Heart left ventricle (tissue), 13 donors: ENCODE results near the gene PLA2G12B.

Source experiments
- POLR2A ChIP-seq, 2 donors: fragments of 450-650 bp; IDR thresholded peaks; one replicate each; pipeline ENCODE4 v1.6.1; 2017; ENCODE audit warnings: antibody characterized with exemption in 2 of 2, mild to moderate bottlenecking in 2 of 2, moderate library complexity in 2 of 2
- TF ChIP-seq, protein P1 (sequence below), 12 donors: fragments of 200-600 bp; sonication (generic) in 4 of 12; IDR thresholded peaks; one replicate each; pipeline versions ENCODE4 v1.5.0 to v1.8.0; 2018 to 2022; ENCODE audit warnings: antibody characterized with exemption in 12 of 12, mild to moderate bottlenecking in 5 of 12
- donor health status: ischemic (EF 13 %, LVEDD 7.1; RV severe dilation, severe dysfunction).
- donor health status: DM: no; HTN: yes; CAD: no.
- donor health status: DM: no; HTN: no; CAD: no.
- donor health status: ischemic (EF 25% LVEDD 6.9; RV normal size, moderate dysfunction).
- donor health status: ischemic (EF 25% LVEDD 5.7; RV mildly dilated, moderate dysfunction).
- donor health status: ischemic (EF 35%, LVEDD 5.7; RV mildly dilated, moderate dysfunction).
- donor health status: nonischemic (EF 11% LVEDD 7.7; RV severe dilation, severe dysfunction).
- donor health status: DM: yes; HTN: yes; CAD: no.
- donor health status: PGD.
- donor health status: ischemic (EF 29% LVEDD 5.4; RV normal size, mild dysfunction).
- donor health status: nonischemic (EF 23%, LVEDD 6.1; RV moderate dilation, normal function).

DNA sequence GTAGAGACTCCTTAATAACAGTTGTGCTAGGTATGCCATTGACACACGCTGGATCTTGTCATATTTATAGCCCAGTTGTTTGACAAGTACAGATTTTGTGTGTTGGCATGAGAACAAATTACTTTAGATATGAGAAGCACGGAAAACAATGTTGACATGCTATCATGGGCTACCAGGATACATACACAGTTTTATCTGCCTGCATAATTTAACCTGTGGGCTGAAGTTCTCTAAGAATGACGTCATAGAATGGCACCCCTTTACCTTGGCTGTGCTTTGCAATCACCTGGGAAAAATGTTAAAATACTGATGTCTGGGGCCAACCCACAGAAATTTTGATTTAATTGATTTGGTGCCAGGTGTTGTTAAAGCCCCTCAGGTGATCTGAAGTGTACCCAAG, 2.8 kb downstream of the PLA2G12B start:
- TF ChIP-seq, protein P1, sequence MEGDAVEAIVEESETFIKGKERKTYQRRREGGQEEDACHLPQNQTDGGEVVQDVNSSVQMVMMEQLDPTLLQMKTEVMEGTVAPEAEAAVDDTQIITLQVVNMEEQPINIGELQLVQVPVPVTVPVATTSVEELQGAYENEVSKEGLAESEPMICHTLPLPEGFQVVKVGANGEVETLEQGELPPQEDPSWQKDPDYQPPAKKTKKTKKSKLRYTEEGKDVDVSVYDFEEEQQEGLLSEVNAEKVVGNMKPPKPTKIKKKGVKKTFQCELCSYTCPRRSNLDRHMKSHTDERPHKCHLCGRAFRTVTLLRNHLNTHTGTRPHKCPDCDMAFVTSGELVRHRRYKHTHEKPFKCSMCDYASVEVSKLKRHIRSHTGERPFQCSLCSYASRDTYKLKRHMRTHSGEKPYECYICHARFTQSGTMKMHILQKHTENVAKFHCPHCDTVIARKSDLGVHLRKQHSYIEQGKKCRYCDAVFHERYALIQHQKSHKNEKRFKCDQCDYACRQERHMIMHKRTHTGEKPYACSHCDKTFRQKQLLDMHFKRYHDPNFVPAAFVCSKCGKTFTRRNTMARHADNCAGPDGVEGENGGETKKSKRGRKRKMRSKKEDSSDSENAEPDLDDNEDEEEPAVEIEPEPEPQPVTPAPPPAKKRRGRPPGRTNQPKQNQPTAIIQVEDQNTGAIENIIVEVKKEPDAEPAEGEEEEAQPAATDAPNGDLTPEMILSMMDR (IDR thresholded peaks at IDR 0.05): no peak
- no peak for TF ChIP-seq POLR2A (IDR thresholded peaks at IDR 0.05)
